Osteoblast (primary cell): ENCODE results near the gene SNX32. TPM values are rescaled to one million over a fixed set of nuclear protein-coding genes. Genes with fewer than 3 reads are reported as not detected.
"Not testable (repeated sequence)": the region's sequence is repeated elsewhere in the genome, so short reads cannot be mapped to it uniquely, and the experiment has no call there.

Experiments
- DNase-seq: peaks from one replicate; pipeline ENCODE4 v3.0.0; 2011; ENCODE audit warnings: low spot score, mixed read lengths; ENCODE audit not compliant: insufficient read length; ENCODE audit errors: missing footprints
- H2AFZ ChIP-seq: 2 replicates; pipeline ENCODE4 v1.6.0; 2011; ENCODE audit warnings: mild to moderate bottlenecking, low read length
- H3K27ac ChIP-seq: 2 replicates; pipeline ENCODE4 v1.5.1; 2011; ENCODE audit warnings: mild to moderate bottlenecking, low read depth, low read length, moderate library complexity
- H3K27me3 ChIP-seq: 2 replicates; pipeline ENCODE4 v1.6.0; 2012; ENCODE audit warnings: mild to moderate bottlenecking, control low read depth, inconsistent platforms, low read length, moderate library complexity; ENCODE audit not compliant: insufficient read depth
- H3K36me3 ChIP-seq: 2 replicates; pipeline ENCODE4 v1.5.1; 2011; ENCODE audit warnings: mild to moderate bottlenecking, low read length, control low read depth, moderate library complexity; ENCODE audit not compliant: insufficient read depth
- H3K4me1 ChIP-seq: 2 replicates; pipeline ENCODE4 v1.5.1; 2011; ENCODE audit warnings: mild to moderate bottlenecking, low read length, control low read depth, moderate library complexity; ENCODE audit not compliant: insufficient read depth
- H3K4me2 ChIP-seq: 2 replicates; pipeline ENCODE4 v1.6.0; 2011; ENCODE audit warnings: mild to moderate bottlenecking, low read length; ENCODE audit not compliant: insufficient read depth
- H3K4me3 ChIP-seq: fragments of 200-600 bp; sonication (generic); 3 replicates; pipeline ENCODE4 v1.5.1; 2012; ENCODE audit warnings: mild to moderate bottlenecking, low read length, inconsistent platforms; ENCODE audit not compliant: insufficient read depth
- H3K79me2 ChIP-seq: 2 replicates; pipeline ENCODE4 v1.6.0; 2012; ENCODE audit warnings: mild to moderate bottlenecking, low read length, control low read depth, inconsistent platforms; ENCODE audit not compliant: insufficient read depth
- H3K9me3 ChIP-seq: 2 replicates; pipeline ENCODE4 v1.5.1; 2011; ENCODE audit warnings: low read depth, low read length, control low read depth
- H4K20me1 ChIP-seq: 2 replicates; pipeline ENCODE4 v1.6.0; 2012; ENCODE audit warnings: mild to moderate bottlenecking, low read length, control low read depth; ENCODE audit not compliant: insufficient read depth
- CTCF ChIP-seq: IDR thresholded peaks from 2 replicates; pipeline ENCODE4 v1.5.1; 2011; ENCODE audit warnings: mild to moderate bottlenecking, low read depth, low read length, moderate library complexity; ENCODE audit errors: extremely low read depth
- total RNA-seq: library from RNA; depleted of rRNA; stranded (reverse); fragments of >200 nt; gene quantifications from 2 replicates; pipeline ENCODE4 v1.2.3, GENCODE V29; 2012

The SNX32 gene
- total RNA-seq, 1 donor: 1.1 TPM

GRCh38 chr11:65847746-65848145, 14.0 kb downstream of the SNX32 start:
- H2AFZ ChIP-seq: no peak overlapping the region
- peaks cover 17% of the 10 kb centered on the region for H3K36me3 ChIP-seq
- no peaks in the 10 kb centered on the region for H3K9me3 ChIP-seq
- H3K79me2 ChIP-seq: no peaks in the 10 kb centered on the region
- no peaks in the 10 kb centered on the region for H3K27me3 ChIP-seq
- no peak overlapping the region for H3K27ac ChIP-seq
- DNase-seq: no peak
- no peak overlapping the region for H3K4me3 ChIP-seq
- no peaks in the 10 kb centered on the region for H3K4me1 ChIP-seq
- H4K20me1 ChIP-seq: peaks cover 4% of the 10 kb centered on the region
- H3K4me2 ChIP-seq: no peak overlapping the region
- no peak for TF ChIP-seq CTCF

GRCh38 chr11:65848693-65849092, 14.9 kb downstream of the SNX32 start:
- DNase-seq, H3K9me3 ChIP-seq, H2AFZ ChIP-seq, H3K4me2 ChIP-seq, H3K79me2 ChIP-seq, H3K4me3 ChIP-seq, H3K27me3 ChIP-seq, H3K4me1 ChIP-seq, H3K27ac ChIP-seq: not testable (repeated sequence)
- H3K36me3 ChIP-seq: peaks cover 27% of the 10 kb centered on the region
- peaks cover 13% of the 10 kb centered on the region for H4K20me1 ChIP-seq

- Histone ChIP-seq H3K27ac (no peak overlapping the region), H3K79me2 (peaks cover 15% of the 10 kb centered on the region), H4K20me1 (peaks cover 20% of the 10 kb centered on the region), H2AFZ (no peak overlapping the region), H3K36me3 (peaks cover 33% of the 10 kb centered on the region), H3K27me3 (no peaks in the 10 kb centered on the region), H3K4me2 (no peak overlapping the region), H3K9me3 (no peaks in the 10 kb centered on the region), H3K4me1 (no peaks in the 10 kb centered on the region), H3K4me3 (no peak overlapping the region)
- peak; percentile 79 for DNase-seq
- TF ChIP-seq CTCF: no peak
Observed at GRCh38 chr11:65849366-65849765, 15.6 kb downstream of the SNX32 start.

GRCh38 chr11:65849771-65850216, 16.0 kb downstream of the SNX32 start:
- Histone ChIP-seq H3K27me3 (no peaks in the 10 kb centered on the region), H3K79me2 (peaks cover 20% of the 10 kb centered on the region), H4K20me1 (peaks cover 24% of the 10 kb centered on the region), H3K4me3 (no peak overlapping the region), H3K36me3 (peaks cover 38% of the 10 kb centered on the region), H3K9me3 (no peaks in the 10 kb centered on the region), H3K4me2 (no peak overlapping the region), H2AFZ (no peak overlapping the region), H3K4me1 (no peaks in the 10 kb centered on the region), H3K27ac (no peak overlapping the region)
- peak; percentile 83 for DNase-seq
- TF ChIP-seq CTCF: no peak
